ACC112 (cell line): ENCODE measurements around the gene TGFBR3.

ENCODE experiments used
- H2AFZ ChIP-seq: fragments of 200-600 bp; sonication (generic); one replicate; pipeline ENCODE4 v1.6.0; 2017; ENCODE audit warnings: antibody characterized with exemption, low read length; ENCODE audit not compliant: unreplicated experiment
- H3K27ac ChIP-seq: fragments of 200-600 bp; sonication (generic); 2 replicates; pipeline ENCODE4 v1.5.1; 2014; ENCODE audit warnings: low read depth, mild to moderate bottlenecking, antibody characterized with exemption, low read length, moderate library complexity
- H3K27me3 ChIP-seq: fragments of 200-600 bp; sonication (generic); 2 replicates; pipeline ENCODE4 v1.6.1; 2014; ENCODE audit warnings: mild to moderate bottlenecking, antibody characterized with exemption, low read length, moderate library complexity, mixed read lengths; ENCODE audit not compliant: insufficient read depth
- H3K36me3 ChIP-seq: fragments of 200-600 bp; sonication (generic); 2 replicates; pipeline ENCODE4 v1.6.1; 2016; ENCODE audit warnings: mild to moderate bottlenecking, antibody characterized with exemption, low read length, moderate library complexity, mixed read lengths; ENCODE audit not compliant: insufficient read depth
- H3K4me1 ChIP-seq: fragments of 200-600 bp; sonication (generic); one replicate; pipeline ENCODE4 v1.6.1; 2016; ENCODE audit warnings: low read length, mixed read lengths; ENCODE audit not compliant: insufficient read depth, unreplicated experiment, control insufficient read depth
- H3K4me3 ChIP-seq: fragments of 200-600 bp; sonication (generic); 2 replicates; pipeline ENCODE4 v1.5.1; 2014; ENCODE audit warnings: mild to moderate bottlenecking, low read depth, low read length
- H3K79me2 ChIP-seq: fragments of 200-600 bp; sonication (generic); one replicate; pipeline ENCODE4 v1.6.0; 2016; ENCODE audit warnings: low read length; ENCODE audit not compliant: control insufficient read depth, unreplicated experiment, insufficient read depth

Gene TGFBR3

GRCh38 chr1:91640877-91641526 is 244.9 kb downstream of the TGFBR3 start:
- Histone ChIP-seq H3K27me3 (no peaks in the 10 kb centered on the region), H3K4me1 (no peaks in the 10 kb centered on the region), H2AFZ (no peak overlapping the region), H3K79me2 (no peaks in the 10 kb centered on the region), H3K4me3 (no peak overlapping the region), H3K27ac (no peak overlapping the region), H3K36me3 (no peaks in the 10 kb centered on the region)

GRCh38 chr1:91637539-91637994 is 248.4 kb downstream of the TGFBR3 start:
- Histone ChIP-seq H3K27ac (no peak overlapping the region), H3K79me2 (no peaks in the 10 kb centered on the region), H2AFZ (no peak overlapping the region), H3K4me3 (no peak overlapping the region), H3K4me1 (peaks cover 8% of the 10 kb centered on the region), H3K27me3 (no peaks in the 10 kb centered on the region), H3K36me3 (no peaks in the 10 kb centered on the region)

GRCh38 chr1:91635763-91636162 is 250.2 kb downstream of the TGFBR3 start:
- no peak overlapping the region for H3K4me3 ChIP-seq
- no peak overlapping the region for H2AFZ ChIP-seq
- no peaks in the 10 kb centered on the region for H3K36me3 ChIP-seq
- H3K4me1 ChIP-seq, result peaks cover 8% of the 10 kb centered on the region
- peak overlapping the region; percentile 43; the same call in 1 of the 2 replicates for H3K27ac ChIP-seq
- no peaks in the 10 kb centered on the region for H3K27me3 ChIP-seq
- H3K79me2 ChIP-seq, result no peaks in the 10 kb centered on the region

- Histone ChIP-seq H3K79me2 (no peaks in the 10 kb centered on the region), H2AFZ (no peak overlapping the region), H3K27me3 (no peaks in the 10 kb centered on the region), H3K4me1 (peaks cover 8% of the 10 kb centered on the region), H3K36me3 (no peaks in the 10 kb centered on the region), H3K27ac (no peak overlapping the region), H3K4me3 (no peak overlapping the region)
These were observed 252.5 kb downstream of the TGFBR3 start for GRCh38 chr1:91633438-91633837.

- Histone ChIP-seq H3K4me1 (peaks cover 8% of the 10 kb centered on the region), H3K27ac (no peak overlapping the region), H2AFZ (no peak overlapping the region), H3K4me3 (no peak overlapping the region), H3K36me3 (no peaks in the 10 kb centered on the region), H3K27me3 (no peaks in the 10 kb centered on the region), H3K79me2 (no peaks in the 10 kb centered on the region)
These were observed 254.1 kb downstream of the TGFBR3 start for GRCh38 chr1:91631718-91632330.

GRCh38 chr1:91630803-91631202 is 255.1 kb downstream of the TGFBR3 start:
- Histone ChIP-seq H3K36me3 (no peaks in the 10 kb centered on the region), H2AFZ (no peak overlapping the region), H3K4me1 (peaks cover 8% of the 10 kb centered on the region), H3K27ac (no peak overlapping the region), H3K79me2 (no peaks in the 10 kb centered on the region), H3K27me3 (no peaks in the 10 kb centered on the region), H3K4me3 (no peak overlapping the region)
